GM23338 (cell line): ENCODE data around the gene C2CD3.

ENCODE experiments used
- CREB1 ChIP-seq: fragments of 250-450 bp; sonication (Bioruptor Pico); IDR thresholded peaks from 2 replicates; pipeline ENCODE4 v1.5.0; 2020; ENCODE audit warnings: low read depth, mild to moderate bottlenecking, moderate library complexity
- EZH2 ChIP-seq: fragments of 200-600 bp; sonication (generic); IDR thresholded peaks from one replicate; pipeline ENCODE4 v1.8.0; 2017; ENCODE audit warnings: antibody characterized with exemption, mild to moderate bottlenecking, low read depth; ENCODE audit not compliant: unreplicated experiment
- EZH2phosphoT487 ChIP-seq: fragments of 200-600 bp; sonication (generic); IDR thresholded peaks from one replicate; pipeline ENCODE4 v1.8.1; 2018; ENCODE audit warnings: antibody characterized with exemption; ENCODE audit not compliant: unreplicated experiment
- JUNB ChIP-seq: IDR thresholded peaks from one replicate; pipeline ENCODE4 v1.6.1; 2016; ENCODE audit warnings: antibody characterized with exemption; ENCODE audit not compliant: unreplicated experiment
- POLR2AphosphoS5 ChIP-seq: IDR thresholded peaks from 2 replicates; pipeline ENCODE4 v1.6.1; 2016; ENCODE audit warnings: antibody characterized with exemption, low read depth
- STAT1 ChIP-seq: IDR thresholded peaks from one replicate; pipeline ENCODE4 v1.6.1; 2016; ENCODE audit warnings: antibody characterized with exemption; ENCODE audit not compliant: unreplicated experiment
- ZNF114 ChIP-seq: fragments of 250-450 bp; sonication (Bioruptor Pico); IDR thresholded peaks from 2 replicates; pipeline ENCODE4 v1.5.0; 2020; ENCODE audit warnings: mild to moderate bottlenecking, moderate library complexity
- ZNF331 ChIP-seq: fragments of 250-450 bp; sonication (Bioruptor Pico); IDR thresholded peaks from 2 replicates; pipeline ENCODE4 v1.5.0; 2020; ENCODE audit warnings: low read depth, mild to moderate bottlenecking, moderate library complexity
- TF ChIP-seq, protein P1 (sequence below), 2 experiments: fragments of 200-600 bp in 1 of 2; sonication (generic) in 1 of 2; conservative IDR thresholded peaks; 2 replicates each; pipeline versions ENCODE4 v1.5.1 to v1.6.1; 2016 to 2017; ENCODE audit warnings: antibody characterized with exemption in 2 of 2, low read depth in 2 of 2, mild to moderate bottlenecking in 2 of 2, moderate library complexity in 1 of 2
- TF ChIP-seq, protein P2 (sequence below): IDR thresholded peaks from one replicate; pipeline ENCODE4 v1.6.1; 2018; ENCODE audit warnings: antibody characterized with exemption; ENCODE audit not compliant: unreplicated experiment
- TF ChIP-seq, protein P3 (sequence below): IDR thresholded peaks from 2 replicates; pipeline ENCODE4 v1.6.1; 2016; ENCODE audit warnings: antibody characterized with exemption
- TF ChIP-seq, protein P4 (sequence below): fragments of 250-450 bp; sonication (Bioruptor Pico); IDR thresholded peaks from 2 replicates; pipeline ENCODE4 v1.5.0; 2020; ENCODE audit warnings: mild to moderate bottlenecking, moderate library complexity

DNA sequence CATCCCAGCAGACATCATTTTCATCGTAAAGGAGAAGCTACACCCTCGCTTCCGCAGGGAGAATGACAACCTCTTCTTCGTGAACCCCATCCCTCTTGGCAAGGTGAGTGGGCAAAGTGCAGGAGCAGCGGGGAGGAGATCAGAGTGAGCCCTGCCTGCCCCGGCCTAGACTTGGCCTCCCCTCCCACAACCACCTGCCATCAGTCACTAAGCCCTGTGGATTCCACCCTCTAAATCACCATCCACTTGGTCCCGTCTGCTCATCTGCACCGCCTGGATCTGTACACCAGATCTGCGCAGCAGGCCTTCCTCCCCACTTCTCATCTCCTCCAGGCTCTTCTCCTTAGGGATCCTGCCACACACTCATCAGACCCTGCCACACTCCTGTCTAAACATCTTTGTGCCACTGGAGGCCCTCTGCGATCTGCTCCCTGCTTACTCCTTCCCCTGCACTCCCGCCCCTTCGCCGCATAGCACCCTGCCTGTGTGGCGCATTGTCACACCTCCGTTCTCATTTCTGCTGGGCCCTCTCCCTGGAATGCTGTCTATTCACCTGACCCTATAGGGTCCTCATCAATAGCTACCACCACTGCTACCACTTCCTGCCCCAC lies 202.3 kb downstream of the C2CD3 start:
- TF ChIP-seq, protein P1, sequence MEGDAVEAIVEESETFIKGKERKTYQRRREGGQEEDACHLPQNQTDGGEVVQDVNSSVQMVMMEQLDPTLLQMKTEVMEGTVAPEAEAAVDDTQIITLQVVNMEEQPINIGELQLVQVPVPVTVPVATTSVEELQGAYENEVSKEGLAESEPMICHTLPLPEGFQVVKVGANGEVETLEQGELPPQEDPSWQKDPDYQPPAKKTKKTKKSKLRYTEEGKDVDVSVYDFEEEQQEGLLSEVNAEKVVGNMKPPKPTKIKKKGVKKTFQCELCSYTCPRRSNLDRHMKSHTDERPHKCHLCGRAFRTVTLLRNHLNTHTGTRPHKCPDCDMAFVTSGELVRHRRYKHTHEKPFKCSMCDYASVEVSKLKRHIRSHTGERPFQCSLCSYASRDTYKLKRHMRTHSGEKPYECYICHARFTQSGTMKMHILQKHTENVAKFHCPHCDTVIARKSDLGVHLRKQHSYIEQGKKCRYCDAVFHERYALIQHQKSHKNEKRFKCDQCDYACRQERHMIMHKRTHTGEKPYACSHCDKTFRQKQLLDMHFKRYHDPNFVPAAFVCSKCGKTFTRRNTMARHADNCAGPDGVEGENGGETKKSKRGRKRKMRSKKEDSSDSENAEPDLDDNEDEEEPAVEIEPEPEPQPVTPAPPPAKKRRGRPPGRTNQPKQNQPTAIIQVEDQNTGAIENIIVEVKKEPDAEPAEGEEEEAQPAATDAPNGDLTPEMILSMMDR (conservative IDR thresholded peaks at IDR 0.05; ENCODE audit: low read depth in 2 of 2), result no peak
- TF ChIP-seq POLR2AphosphoS5, result no peak
- TF ChIP-seq, protein P2, sequence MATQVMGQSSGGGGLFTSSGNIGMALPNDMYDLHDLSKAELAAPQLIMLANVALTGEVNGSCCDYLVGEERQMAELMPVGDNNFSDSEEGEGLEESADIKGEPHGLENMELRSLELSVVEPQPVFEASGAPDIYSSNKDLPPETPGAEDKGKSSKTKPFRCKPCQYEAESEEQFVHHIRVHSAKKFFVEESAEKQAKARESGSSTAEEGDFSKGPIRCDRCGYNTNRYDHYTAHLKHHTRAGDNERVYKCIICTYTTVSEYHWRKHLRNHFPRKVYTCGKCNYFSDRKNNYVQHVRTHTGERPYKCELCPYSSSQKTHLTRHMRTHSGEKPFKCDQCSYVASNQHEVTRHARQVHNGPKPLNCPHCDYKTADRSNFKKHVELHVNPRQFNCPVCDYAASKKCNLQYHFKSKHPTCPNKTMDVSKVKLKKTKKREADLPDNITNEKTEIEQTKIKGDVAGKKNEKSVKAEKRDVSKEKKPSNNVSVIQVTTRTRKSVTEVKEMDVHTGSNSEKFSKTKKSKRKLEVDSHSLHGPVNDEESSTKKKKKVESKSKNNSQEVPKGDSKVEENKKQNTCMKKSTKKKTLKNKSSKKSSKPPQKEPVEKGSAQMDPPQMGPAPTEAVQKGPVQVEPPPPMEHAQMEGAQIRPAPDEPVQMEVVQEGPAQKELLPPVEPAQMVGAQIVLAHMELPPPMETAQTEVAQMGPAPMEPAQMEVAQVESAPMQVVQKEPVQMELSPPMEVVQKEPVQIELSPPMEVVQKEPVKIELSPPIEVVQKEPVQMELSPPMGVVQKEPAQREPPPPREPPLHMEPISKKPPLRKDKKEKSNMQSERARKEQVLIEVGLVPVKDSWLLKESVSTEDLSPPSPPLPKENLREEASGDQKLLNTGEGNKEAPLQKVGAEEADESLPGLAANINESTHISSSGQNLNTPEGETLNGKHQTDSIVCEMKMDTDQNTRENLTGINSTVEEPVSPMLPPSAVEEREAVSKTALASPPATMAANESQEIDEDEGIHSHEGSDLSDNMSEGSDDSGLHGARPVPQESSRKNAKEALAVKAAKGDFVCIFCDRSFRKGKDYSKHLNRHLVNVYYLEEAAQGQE, result no peak
- TF ChIP-seq, protein P3, sequence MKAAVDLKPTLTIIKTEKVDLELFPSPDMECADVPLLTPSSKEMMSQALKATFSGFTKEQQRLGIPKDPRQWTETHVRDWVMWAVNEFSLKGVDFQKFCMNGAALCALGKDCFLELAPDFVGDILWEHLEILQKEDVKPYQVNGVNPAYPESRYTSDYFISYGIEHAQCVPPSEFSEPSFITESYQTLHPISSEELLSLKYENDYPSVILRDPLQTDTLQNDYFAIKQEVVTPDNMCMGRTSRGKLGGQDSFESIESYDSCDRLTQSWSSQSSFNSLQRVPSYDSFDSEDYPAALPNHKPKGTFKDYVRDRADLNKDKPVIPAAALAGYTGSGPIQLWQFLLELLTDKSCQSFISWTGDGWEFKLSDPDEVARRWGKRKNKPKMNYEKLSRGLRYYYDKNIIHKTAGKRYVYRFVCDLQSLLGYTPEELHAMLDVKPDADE, result no peak
- no peak for TF ChIP-seq EZH2phosphoT487
- no peak for TF ChIP-seq EZH2
- no peak for TF ChIP-seq ZNF331 (CRISPR knock-in tag)
- no peak for TF ChIP-seq JUNB
- no peak for TF ChIP-seq CREB1
- TF ChIP-seq ZNF114 (CRISPR knock-in tag), result no peak
- TF ChIP-seq, protein P4, sequence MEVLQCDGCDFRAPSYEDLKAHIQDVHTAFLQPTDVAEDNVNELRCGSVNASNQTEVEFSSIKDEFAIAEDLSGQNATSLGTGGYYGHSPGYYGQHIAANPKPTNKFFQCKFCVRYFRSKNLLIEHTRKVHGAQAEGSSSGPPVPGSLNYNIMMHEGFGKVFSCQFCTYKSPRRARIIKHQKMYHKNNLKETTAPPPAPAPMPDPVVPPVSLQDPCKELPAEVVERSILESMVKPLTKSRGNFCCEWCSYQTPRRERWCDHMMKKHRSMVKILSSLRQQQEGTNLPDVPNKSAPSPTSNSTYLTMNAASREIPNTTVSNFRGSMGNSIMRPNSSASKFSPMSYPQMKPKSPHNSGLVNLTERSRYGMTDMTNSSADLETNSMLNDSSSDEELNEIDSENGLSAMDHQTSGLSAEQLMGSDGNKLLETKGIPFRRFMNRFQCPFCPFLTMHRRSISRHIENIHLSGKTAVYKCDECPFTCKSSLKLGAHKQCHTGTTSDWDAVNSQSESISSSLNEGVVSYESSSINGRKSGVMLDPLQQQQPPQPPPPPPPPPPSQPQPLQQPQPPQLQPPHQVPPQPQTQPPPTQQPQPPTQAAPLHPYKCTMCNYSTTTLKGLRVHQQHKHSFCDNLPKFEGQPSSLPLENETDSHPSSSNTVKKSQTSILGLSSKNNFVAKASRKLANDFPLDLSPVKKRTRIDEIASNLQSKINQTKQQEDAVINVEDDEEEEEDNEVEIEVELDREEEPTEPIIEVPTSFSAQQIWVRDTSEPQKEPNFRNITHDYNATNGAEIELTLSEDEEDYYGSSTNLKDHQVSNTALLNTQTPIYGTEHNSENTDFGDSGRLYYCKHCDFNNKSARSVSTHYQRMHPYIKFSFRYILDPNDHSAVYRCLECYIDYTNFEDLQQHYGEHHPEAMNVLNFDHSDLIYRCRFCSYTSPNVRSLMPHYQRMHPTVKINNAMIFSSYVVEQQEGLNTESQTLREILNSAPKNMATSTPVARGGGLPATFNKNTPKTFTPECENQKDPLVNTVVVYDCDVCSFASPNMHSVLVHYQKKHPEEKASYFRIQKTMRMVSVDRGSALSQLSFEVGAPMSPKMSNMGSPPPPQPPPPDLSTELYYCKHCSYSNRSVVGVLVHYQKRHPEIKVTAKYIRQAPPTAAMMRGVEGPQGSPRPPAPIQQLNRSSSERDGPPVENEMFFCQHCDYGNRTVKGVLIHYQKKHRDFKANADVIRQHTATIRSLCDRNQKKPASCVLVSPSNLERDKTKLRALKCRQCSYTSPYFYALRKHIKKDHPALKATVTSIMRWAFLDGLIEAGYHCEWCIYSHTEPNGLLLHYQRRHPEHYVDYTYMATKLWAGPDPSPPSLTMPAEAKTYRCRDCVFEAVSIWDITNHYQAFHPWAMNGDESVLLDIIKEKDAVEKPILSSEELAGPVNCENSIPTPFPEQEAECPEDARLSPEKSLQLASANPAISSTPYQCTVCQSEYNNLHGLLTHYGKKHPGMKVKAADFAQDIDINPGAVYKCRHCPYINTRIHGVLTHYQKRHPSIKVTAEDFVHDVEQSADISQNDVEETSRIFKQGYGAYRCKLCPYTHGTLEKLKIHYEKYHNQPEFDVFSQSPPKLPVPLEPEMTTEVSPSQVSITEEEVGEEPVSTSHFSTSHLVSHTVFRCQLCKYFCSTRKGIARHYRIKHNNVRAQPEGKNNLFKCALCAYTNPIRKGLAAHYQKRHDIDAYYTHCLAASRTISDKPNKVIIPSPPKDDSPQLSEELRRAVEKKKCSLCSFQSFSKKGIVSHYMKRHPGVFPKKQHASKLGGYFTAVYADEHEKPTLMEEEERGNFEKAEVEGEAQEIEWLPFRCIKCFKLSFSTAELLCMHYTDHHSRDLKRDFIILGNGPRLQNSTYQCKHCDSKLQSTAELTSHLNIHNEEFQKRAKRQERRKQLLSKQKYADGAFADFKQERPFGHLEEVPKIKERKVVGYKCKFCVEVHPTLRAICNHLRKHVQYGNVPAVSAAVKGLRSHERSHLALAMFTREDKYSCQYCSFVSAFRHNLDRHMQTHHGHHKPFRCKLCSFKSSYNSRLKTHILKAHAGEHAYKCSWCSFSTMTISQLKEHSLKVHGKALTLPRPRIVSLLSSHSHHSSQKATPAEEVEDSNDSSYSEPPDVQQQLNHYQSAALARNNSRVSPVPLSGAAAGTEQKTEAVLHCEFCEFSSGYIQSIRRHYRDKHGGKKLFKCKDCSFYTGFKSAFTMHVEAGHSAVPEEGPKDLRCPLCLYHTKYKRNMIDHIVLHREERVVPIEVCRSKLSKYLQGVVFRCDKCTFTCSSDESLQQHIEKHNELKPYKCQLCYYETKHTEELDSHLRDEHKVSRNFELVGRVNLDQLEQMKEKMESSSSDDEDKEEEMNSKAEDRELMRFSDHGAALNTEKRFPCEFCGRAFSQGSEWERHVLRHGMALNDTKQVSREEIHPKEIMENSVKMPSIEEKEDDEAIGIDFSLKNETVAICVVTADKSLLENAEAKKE (CRISPR knock-in tag), result no peak
- no peak for TF ChIP-seq STAT1
